Fibroblast of mammary gland (primary cell): ENCODE measurements around the gene POFUT2.

ENCODE experiments used
- DNase-seq: peaks from one replicate; pipeline ENCODE4 v3.0.0-alpha.2; 2010; ENCODE audit warnings: low read depth
- H3K4me3 ChIP-seq: 2 replicates; pipeline ENCODE4 v1.5.1; 2011; ENCODE audit warnings: low read depth, mild to moderate bottlenecking, low read length, moderate library complexity; ENCODE audit not compliant: control insufficient read depth
- TF ChIP-seq, protein P1 (sequence below): conservative IDR thresholded peaks from 2 replicates; pipeline ENCODE4 v1.5.1; 2011; ENCODE audit warnings: low read depth, low read length, inconsistent platforms; ENCODE audit not compliant: control insufficient read depth, insufficient read depth

The POFUT2 gene

DNA sequence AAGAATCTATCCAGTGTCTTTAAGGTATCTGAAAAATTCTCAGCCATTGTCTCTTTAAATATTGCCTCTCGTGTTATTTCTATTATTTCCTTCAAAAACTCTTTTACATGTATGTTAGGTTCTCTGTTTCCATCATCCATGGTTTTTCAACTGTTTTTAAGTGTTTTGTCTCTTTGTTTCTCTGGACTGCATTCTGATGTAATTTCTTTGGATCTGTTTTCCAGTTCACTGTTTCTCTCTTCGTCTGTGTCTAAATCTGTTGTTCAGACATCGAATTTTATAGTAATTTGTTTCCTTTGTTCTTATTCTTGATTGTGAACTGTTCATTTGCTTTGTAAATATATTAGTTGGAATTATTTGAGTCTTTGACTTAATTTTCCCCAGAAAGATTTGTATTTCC, 44.1 kb downstream of the POFUT2 start:
- TF ChIP-seq, protein P1, sequence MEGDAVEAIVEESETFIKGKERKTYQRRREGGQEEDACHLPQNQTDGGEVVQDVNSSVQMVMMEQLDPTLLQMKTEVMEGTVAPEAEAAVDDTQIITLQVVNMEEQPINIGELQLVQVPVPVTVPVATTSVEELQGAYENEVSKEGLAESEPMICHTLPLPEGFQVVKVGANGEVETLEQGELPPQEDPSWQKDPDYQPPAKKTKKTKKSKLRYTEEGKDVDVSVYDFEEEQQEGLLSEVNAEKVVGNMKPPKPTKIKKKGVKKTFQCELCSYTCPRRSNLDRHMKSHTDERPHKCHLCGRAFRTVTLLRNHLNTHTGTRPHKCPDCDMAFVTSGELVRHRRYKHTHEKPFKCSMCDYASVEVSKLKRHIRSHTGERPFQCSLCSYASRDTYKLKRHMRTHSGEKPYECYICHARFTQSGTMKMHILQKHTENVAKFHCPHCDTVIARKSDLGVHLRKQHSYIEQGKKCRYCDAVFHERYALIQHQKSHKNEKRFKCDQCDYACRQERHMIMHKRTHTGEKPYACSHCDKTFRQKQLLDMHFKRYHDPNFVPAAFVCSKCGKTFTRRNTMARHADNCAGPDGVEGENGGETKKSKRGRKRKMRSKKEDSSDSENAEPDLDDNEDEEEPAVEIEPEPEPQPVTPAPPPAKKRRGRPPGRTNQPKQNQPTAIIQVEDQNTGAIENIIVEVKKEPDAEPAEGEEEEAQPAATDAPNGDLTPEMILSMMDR = no peak
- no peak for DNase-seq
- H3K4me3 ChIP-seq = no peak overlapping the region

DNA sequence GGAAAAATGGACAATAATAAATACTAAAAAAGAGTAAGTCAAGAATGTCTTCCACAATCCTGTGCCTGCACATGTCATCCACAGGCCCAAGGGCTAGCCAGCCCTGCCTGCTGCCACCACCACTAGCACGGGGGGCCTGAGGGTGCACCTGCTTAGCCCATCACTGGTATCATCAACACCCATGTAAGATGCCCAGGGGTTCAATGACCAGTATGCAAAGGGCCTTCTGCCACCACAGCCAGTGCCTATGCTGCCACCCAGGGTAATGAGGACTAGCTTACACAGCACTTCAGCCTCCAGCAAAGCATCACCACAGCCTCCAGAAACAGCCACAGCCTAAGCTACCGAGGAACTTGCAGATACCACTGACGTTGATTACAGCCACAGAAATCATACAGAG, 46.3 kb downstream of the POFUT2 start:
- DNase-seq = no peak
- no peak overlapping the region for H3K4me3 ChIP-seq
- TF ChIP-seq, protein P1 = no peak

DNA sequence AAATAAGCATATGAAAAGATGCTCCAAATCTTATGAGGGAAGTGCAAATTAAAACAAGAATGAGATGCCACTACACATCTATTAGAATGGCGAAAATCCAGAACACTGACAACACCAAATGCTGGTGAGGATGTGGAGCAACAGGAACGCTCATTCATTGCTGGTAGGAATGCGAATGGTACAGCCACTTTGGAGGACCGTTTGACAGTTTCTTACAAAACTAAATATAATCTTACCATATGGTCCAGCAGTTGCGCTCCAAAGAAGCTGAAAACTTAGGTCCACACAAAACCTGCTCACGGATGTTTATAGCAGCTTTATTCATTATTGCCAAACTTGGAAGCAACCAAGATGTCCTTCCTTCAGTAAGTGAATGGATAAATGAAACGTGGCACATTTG, 50.3 kb downstream of the POFUT2 start:
- TF ChIP-seq, protein P1 = no peak
- no peak overlapping the region for H3K4me3 ChIP-seq
- no peak for DNase-seq

DNA sequence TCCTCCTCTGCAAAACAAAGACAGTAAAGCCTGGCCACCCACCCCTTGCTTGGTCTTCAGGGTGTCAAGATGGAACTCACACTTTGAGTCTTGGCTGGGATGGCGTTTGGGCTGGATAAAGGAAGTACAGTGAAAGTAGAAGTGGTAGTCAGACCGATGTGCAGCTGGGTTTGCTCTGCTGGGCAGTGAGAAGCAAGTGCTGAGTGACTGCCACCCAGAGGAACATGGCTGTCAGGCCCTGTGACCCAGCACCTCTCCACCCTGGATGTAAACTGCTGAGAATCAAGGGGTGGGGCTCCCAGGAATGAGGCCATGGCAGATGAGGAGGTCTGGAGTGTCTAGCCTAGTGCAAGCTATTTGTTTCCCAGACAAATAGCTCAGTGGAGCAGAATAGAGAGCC, 51.2 kb downstream of the POFUT2 start:
- TF ChIP-seq, protein P1 = no peak
- DNase-seq = no peak

DNA sequence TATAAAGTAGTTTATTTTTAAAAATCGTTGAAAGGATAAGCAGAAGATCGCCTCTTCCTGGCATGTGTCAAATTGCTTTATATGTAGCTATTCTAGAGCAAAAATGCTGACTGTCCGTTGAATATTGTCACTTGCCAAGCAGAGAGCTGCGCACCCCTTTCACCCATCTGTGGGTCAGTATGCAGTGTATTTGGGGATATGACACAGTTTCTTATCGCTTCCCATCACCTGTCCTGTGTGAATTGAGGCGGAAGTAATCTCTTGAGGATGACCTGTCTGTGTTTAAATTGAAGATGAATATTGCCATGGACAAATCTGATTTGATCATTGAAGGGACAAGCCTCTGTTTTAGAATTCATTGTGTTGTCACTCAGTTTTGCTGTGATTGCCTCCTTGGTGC, 52.2 kb downstream of the POFUT2 start:
- H3K4me3 ChIP-seq = no peak overlapping the region
- no peak for DNase-seq
- TF ChIP-seq, protein P1 = no peak

More for the DNA sequence above, 51.2 kb downstream of the POFUT2 start:
- H3K4me3 ChIP-seq = no peak overlapping the region

DNA sequence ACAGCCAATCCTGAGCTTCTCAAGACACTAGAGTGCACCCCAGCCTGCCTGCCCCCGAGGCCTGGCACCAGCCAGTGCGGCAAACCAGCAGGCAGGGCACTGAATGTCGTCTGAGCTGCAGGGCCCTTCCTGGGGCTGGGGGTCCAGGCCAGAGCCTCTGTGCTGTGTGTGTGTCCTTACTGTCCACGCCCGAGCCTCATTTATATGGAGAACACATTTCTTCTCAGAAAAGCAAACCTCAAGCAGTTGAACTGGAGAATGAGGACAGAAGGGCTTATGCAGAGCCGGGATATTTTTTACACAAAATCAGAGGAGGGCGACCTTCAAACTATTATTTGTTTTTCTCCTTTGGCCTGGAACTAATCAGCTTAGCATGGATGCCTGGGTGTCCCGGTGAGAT, 52.7 kb downstream of the POFUT2 start:
- DNase-seq = no peak
- TF ChIP-seq, protein P1 = no peak
- H3K4me3 ChIP-seq = no peak overlapping the region

DNA sequence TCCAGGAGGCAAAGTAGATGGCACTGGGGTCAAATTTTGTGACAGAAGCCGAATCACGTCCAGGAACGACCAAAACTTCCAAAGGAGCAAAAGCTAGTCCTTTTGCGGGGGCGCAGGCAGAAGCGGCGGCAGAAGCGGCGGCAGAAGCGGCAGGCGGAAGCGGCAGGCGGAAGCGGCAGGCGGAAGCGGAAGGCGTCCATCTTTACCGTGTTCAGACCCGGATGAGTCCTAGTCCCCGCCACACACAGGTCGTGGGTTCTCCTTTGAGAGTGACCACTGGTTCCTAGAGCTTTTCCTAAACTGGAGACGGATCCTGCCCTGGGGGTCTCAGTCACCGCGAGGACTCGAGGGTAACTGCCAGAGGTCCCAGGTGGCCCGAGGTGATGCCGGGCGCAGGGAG, 53.6 kb downstream of the POFUT2 start:
- H3K4me3 ChIP-seq = no peak overlapping the region

More for the DNA sequence above, 53.6 kb downstream of the POFUT2 start:
- DNase-seq = no peak
- TF ChIP-seq, protein P1 = no peak
